Thoracic aorta (tissue), 2 donors: ENCODE results near the gene RCAN3. TPM values are rescaled to one million over a fixed set of nuclear protein-coding genes. Genes with fewer than 3 reads are reported as not detected.

Experiments used
- ATAC-seq: fragments of 150-250 bp; one replicate; pipeline ENCODE4 v1.8.0; 2017; ENCODE audit warnings: low read depth; ENCODE audit not compliant: insufficient number of reproducible peaks, low FRiP score
- DNase-seq: peaks from one replicate; pipeline ENCODE4 v3.0.0-alpha.2; 2020; ENCODE audit warnings: low spot score
- H3K27ac ChIP-seq, 2 donors: fragments of 200-600 bp; sonication (generic); 1 replicate in 1 of 2; 2 replicates in 1 of 2; pipeline ENCODE4 v1.5.1; 2016; ENCODE audit warnings: mild to moderate bottlenecking in 2 of 2, moderate library complexity in 2 of 2
- H3K27me3 ChIP-seq: fragments of 200-600 bp; sonication (generic); replicated peaks from 2 replicates; pipeline ENCODE4 v1.6.0; 2016; ENCODE audit warnings: mild to moderate bottlenecking; ENCODE audit not compliant: insufficient read depth
- H3K36me3 ChIP-seq: fragments of 200-600 bp; sonication (generic); one replicate; pipeline ENCODE4 v1.5.1; 2016
- H3K4me1 ChIP-seq, 2 donors: fragments of 200-600 bp; sonication (generic); 1 replicate in 1 of 2; 2 replicates in 1 of 2; pipeline versions ENCODE4 v1.5.1 to v1.6.0; 2016; ENCODE audit warnings: low read depth in 2 of 2, mild to moderate bottlenecking in 1 of 2; ENCODE audit not compliant: control insufficient read depth in 1 of 2
- H3K4me3 ChIP-seq: fragments of 200-600 bp; sonication (generic); 2 replicates; pipeline ENCODE4 v1.5.1; 2016; ENCODE audit warnings: mild to moderate bottlenecking
- H3K9me3 ChIP-seq: fragments of 200-600 bp; sonication (generic); 2 replicates; pipeline ENCODE4 v1.5.1; 2016
- CTCF ChIP-seq: fragments of 200-600 bp; sonication (generic); IDR thresholded peaks from one replicate; pipeline ENCODE4 v1.5.1; 2019; ENCODE audit warnings: antibody characterized with exemption
- total RNA-seq, 2 donors: library from RNA; depleted of rRNA; stranded (reverse); fragments of >200 nt; gene quantifications; one replicate each; pipeline versions ENCODE4 v1.1.0 to v1.2.3, GENCODE V29; 2016

The RCAN3 gene
- total RNA-seq, 2 donors from 2014 or later: 2.6 to 7.3 TPM

DNA sequence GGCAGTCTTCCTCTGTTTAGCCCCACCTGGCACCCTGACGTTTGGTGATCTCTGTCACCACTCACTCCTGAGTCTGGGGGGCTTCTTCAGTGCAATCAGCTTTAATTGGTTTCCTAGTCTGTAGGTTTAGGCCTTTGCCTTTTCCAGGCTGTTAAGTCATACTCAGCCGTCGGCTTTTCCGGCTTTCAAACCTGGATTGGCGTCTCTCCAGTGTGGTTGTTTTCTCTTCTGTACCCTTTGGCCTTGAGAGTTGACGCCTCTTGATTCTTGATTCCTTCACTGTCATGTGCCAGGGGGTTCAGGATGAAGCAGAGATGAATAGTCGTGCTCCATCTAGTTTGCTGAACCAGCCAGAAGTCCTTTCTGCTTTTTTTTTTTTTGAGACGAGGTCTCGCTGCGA, 78.1 kb downstream of the RCAN3 start:
- no peak for TF ChIP-seq CTCF
- Histone ChIP-seq H3K36me3 (no peaks in the 10 kb centered on the region), H3K27ac (no peak overlapping the region), H3K4me3 (no peak overlapping the region), H3K9me3 (no peaks in the 10 kb centered on the region), H3K4me1 (no peaks in the 10 kb centered on the region), H3K27me3 (no peaks in the 10 kb centered on the region)
- DNase-seq (no peak), ATAC-seq (no peak)

GRCh38 chr1:24584171-24584647, 81.6 kb downstream of the RCAN3 start:
- Histone ChIP-seq H3K27me3 (no peaks in the 10 kb centered on the region), H3K4me3 (no peak overlapping the region), H3K9me3 (no peaks in the 10 kb centered on the region), H3K27ac (no peak overlapping the region), H3K4me1 (no peaks in the 10 kb centered on the region), H3K36me3 (no peaks in the 10 kb centered on the region)
- no peak for TF ChIP-seq CTCF
- ATAC-seq (no peak), DNase-seq (no peak)

DNA sequence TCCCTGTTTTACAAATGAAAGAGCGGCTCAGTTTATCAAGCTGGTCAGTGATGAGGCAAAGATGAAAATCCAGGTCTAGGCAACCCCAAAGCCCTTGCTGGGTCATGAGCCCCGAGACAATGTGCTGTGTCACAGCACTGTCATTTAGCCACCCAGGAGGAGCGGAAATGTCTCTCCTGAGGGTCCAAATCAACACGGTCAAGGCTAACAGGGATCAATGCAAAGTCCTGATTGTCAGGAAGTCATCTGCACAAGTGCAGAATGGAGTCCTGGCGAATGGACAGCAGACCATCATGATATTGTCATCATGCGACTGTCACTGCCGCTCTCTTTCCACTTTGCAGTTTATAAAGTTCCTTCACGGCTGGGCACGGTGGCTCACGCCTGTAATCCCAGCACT, 83.5 kb downstream of the RCAN3 start:
- no peaks in the 10 kb centered on the region for H3K4me1 ChIP-seq
- TF ChIP-seq CTCF: no peak
- DNase-seq (no peak), ATAC-seq (no peak)
- no peaks in the 10 kb centered on the region for H3K36me3 ChIP-seq
- H3K4me3 ChIP-seq: no peak overlapping the region
- no peaks in the 10 kb centered on the region for H3K9me3 ChIP-seq
- H3K27me3 ChIP-seq: no peaks in the 10 kb centered on the region
- no peak overlapping the region for H3K27ac ChIP-seq

DNA sequence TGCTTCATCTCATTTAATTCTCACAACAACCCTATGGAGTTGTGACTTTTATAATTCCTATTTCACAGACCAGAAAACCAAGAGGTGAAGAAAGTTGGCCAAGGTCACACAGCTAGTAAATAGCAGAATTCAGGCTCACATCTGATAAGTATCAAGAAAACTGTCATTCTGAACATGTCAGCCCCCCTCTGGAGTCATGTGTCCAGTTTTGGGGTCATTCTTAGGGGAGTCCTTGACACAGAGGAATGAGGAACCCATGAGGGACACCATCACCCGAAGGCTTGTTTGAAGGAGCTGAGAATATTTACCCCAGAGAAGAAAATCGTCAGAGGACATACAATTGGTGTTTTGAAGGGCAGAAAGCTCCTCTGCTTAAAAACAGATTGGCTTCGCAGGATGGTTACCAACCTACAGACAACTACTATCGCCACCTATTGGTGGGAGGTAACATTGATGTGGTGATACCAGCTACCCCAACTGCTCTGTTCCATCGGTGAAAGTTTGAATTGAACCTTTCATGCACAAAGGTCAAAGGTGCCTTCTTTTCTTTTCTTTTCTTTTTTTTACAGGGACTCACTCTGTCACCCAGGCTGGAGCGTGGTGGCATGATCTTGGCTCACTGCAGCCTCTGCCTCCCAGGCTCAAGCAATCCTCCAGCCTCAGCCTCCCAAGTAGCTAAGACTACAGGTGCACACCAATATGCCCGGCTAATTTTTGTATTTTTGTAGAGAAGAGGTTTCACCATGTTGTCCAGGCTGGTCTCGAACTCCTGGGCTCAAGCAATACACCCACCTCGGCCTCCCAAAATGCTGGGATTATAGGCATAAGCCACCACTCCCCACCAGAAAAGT, 84.6 kb downstream of the RCAN3 start:
- Histone ChIP-seq H3K27me3 (no peaks in the 10 kb centered on the region), H3K9me3 (no peaks in the 10 kb centered on the region), H3K4me1 (no peaks in the 10 kb centered on the region), H3K4me3 (no peak overlapping the region), H3K36me3 (no peaks in the 10 kb centered on the region), H3K27ac (no peak overlapping the region)
- ATAC-seq (no peak), DNase-seq (no peak)
- peak; percentile 47 for TF ChIP-seq CTCF

DNA sequence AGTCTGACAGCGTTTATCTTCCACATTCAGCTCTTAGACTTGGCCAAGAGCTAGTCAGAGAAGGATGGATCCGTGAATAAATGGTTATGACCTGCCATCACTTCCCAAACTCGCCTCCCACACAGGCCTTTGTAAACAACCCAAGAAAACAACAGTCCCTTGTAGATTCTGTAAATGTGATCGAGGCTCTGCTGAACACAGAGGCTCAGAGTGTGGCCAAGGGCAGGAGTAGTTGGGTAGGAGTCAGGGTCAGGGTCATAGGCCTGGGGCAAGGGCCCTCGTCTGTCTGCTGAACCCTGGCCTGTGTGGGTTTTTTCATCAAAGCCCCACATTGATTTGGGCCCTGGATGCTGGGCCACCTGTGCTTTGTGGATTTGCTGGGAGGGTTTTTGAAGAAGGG, 85.9 kb downstream of the RCAN3 start:
- no peak for ATAC-seq

More for the DNA sequence above, 85.9 kb downstream of the RCAN3 start:
- no peaks in the 10 kb centered on the region for H3K4me1 ChIP-seq
- DNase-seq: no peak
- no peaks in the 10 kb centered on the region for H3K9me3 ChIP-seq
- TF ChIP-seq CTCF: no peak
- no peak overlapping the region for H3K4me3 ChIP-seq
- no peaks in the 10 kb centered on the region for H3K36me3 ChIP-seq
- no peaks in the 10 kb centered on the region for H3K27me3 ChIP-seq
- no peak overlapping the region for H3K27ac ChIP-seq
